ENCODE results near the gene DLGAP3.

DNA sequence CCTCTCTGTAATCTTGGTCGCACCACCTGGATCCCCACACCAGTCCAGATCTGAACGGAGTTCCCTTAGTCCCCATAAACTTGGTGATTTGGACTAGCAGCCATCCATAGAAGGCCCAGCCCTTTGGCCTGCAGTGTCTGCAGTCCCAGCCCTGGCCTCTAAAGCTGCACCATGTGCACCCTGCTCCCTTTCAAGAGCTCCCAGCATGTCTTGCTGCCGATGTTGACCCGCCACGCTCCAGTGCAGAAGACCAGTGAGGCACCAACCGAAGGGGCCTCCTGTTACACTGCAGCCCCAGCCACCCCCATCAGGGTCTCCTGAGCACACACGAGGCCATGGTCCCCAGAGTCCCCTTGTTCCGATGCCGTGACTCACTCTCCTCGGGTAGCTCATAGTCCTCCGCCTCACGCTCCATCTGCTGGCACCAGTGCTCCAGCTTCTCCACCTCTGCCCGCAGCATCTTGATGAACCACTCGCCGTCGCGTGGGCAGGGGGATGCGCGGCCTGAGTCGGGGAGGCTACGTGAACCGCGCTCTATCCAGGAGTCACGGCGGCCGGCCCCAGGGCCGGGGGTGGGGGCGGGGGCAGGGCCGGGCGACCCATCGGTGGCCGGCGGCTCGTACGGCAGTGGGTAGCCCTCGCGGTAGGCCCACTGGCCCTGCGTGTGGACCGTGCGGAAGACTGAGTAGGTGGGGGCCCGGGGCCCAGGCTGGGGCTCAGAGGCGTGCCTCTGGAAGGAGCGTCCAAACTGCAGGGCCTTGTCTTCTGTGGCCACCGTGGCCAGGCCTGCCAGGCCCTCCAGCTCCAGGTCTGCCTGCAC lies 61.0 kb downstream of the DLGAP3 start:
- TF ChIP-seq, protein P1, sequence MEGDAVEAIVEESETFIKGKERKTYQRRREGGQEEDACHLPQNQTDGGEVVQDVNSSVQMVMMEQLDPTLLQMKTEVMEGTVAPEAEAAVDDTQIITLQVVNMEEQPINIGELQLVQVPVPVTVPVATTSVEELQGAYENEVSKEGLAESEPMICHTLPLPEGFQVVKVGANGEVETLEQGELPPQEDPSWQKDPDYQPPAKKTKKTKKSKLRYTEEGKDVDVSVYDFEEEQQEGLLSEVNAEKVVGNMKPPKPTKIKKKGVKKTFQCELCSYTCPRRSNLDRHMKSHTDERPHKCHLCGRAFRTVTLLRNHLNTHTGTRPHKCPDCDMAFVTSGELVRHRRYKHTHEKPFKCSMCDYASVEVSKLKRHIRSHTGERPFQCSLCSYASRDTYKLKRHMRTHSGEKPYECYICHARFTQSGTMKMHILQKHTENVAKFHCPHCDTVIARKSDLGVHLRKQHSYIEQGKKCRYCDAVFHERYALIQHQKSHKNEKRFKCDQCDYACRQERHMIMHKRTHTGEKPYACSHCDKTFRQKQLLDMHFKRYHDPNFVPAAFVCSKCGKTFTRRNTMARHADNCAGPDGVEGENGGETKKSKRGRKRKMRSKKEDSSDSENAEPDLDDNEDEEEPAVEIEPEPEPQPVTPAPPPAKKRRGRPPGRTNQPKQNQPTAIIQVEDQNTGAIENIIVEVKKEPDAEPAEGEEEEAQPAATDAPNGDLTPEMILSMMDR (IDR thresholded peaks at IDR 0.05): no peak
- TF ChIP-seq POLR2A (IDR thresholded peaks at IDR 0.05): no peak
